Measurements from ENCODE around the gene NECAB3.

- TF ChIP-seq, protein P1, sequence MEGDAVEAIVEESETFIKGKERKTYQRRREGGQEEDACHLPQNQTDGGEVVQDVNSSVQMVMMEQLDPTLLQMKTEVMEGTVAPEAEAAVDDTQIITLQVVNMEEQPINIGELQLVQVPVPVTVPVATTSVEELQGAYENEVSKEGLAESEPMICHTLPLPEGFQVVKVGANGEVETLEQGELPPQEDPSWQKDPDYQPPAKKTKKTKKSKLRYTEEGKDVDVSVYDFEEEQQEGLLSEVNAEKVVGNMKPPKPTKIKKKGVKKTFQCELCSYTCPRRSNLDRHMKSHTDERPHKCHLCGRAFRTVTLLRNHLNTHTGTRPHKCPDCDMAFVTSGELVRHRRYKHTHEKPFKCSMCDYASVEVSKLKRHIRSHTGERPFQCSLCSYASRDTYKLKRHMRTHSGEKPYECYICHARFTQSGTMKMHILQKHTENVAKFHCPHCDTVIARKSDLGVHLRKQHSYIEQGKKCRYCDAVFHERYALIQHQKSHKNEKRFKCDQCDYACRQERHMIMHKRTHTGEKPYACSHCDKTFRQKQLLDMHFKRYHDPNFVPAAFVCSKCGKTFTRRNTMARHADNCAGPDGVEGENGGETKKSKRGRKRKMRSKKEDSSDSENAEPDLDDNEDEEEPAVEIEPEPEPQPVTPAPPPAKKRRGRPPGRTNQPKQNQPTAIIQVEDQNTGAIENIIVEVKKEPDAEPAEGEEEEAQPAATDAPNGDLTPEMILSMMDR (IDR thresholded peaks at IDR 0.05) = no peak
- no peak for TF ChIP-seq POLR2A (IDR thresholded peaks at IDR 0.05)
These were observed 52.4 kb downstream of the NECAB3 start for GRCh38 chr20:33621717-33622400.
